SK-N-SH treated with all-trans-retinoic acid at 6 μM for 48 hours (cell line): ENCODE results near the gene DRAM1.

ENCODE experiments used
- CSRNP3 ChIP-seq: fragments of 250-450 bp; sonication (Bioruptor Pico); IDR thresholded peaks from 2 replicates; pipeline ENCODE4 v1.5.1; 2021; ENCODE audit warnings: mild to moderate bottlenecking, moderate library complexity
- OSR1 ChIP-seq: fragments of 250-450 bp; sonication (Bioruptor Pico); IDR thresholded peaks from 2 replicates; pipeline ENCODE4 v1.8.0; 2022; ENCODE audit warnings: moderate library complexity, mild to moderate bottlenecking, inconsistent platforms
- TCF4 ChIP-seq: fragments of 250-450 bp; sonication (Bioruptor Pico); IDR thresholded peaks from 2 replicates; pipeline ENCODE4 v1.8.0; 2021; ENCODE audit warnings: mild to moderate bottlenecking, moderate library complexity, borderline replicate concordance

GRCh38 chr12:101954676-101955075 lies 77.3 kb downstream of the DRAM1 start:
- no peak for TF ChIP-seq TCF4 (CRISPR knock-in tag)
- no peak for TF ChIP-seq CSRNP3 (CRISPR knock-in tag)
- no peak for TF ChIP-seq OSR1 (CRISPR knock-in tag)
